SIG-M5 treated with dmso at 0.1 percent for 504 hours (cell line): ENCODE data around the gene SRP9.

ENCODE experiments used
- DNase-seq: peaks from one replicate; lab custom pipeline; 2025; ENCODE audit not compliant: unreplicated experiment; lab: John Stamatoyannopoulos, UW

SRP9 gene

GRCh38 chr1:225838793-225839192, 61.2 kb downstream of the SRP9 start:
- DNase-seq = no peak
